ENCODE measurements around the gene KLF16.

KLF16 gene

GRCh38 chr19:1807030-1807694 lies 56.2 kb downstream of the KLF16 start:
- no peak for DNase-seq (ENCODE audit: low spot score)

GRCh38 chr19:1806184-1807029 lies 57.0 kb downstream of the KLF16 start:
- DNase-seq (ENCODE audit: low spot score) = no peak

DNA sequence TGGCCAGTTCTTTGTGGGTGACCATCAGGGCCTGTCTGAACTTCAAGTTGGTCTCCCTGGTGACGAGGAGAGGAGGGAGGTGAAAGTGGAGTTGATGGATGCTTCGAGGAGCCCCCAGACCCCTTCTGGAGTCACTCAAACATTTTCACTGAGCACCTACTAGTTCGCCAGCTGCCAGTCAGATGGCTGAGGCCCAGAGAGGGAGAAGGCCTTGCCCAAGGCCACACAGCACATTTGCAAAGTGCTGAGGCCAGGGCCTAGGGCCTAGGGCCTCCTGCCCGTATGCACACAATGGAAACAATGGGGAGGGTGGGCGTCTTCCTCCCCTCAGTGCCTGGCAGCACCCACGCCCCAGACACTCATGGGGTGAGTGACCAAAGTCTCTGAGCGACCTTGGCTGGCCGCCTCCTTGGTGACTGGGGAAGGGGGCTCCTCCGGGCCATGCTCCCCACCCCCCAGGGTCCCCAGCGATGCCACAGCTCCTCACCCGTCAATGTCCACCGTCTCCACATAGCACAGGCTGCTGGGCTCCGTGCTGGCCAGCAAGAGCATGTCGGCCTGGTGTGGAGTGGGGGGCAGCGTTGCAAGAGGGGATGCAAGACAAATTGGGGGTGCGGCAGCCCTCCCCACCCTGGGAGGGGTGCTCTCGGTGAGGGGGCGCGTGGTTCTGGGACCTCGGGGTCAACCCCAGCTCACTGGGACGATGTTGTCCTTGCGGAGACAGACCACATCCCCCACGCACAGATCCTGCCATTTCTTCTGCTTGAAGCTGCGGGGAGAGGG lies 57.8 kb downstream of the KLF16 start:
- DNase-seq (ENCODE audit: low spot score) = no peak

- no peak for DNase-seq (ENCODE audit: low spot score)
Measured at GRCh38 chr19:1804858-1805257, 58.5 kb downstream of the KLF16 start.

Data from cerebellar cortex (tissue), 1 donor.